Pulmonary artery endothelial cell (primary cell): ENCODE results near the gene KIRREL3. TPM values are rescaled to one million over a fixed set of nuclear protein-coding genes. Genes with fewer than 3 reads are reported as not detected.

Experiments
- DNase-seq: peaks from one replicate; pipeline ENCODE4 v3.0.0-alpha.2; 2011; ENCODE audit warnings: low read depth, low spot score
- total RNA-seq: library from RNA; depleted of rRNA; stranded (reverse); fragments of >200 nt; gene quantifications from 2 replicates; pipeline ENCODE4 v1.2.3, GENCODE V29; 2014

KIRREL3 gene
- total RNA-seq, 1 donor from 2014 or later, result not detected

DNA sequence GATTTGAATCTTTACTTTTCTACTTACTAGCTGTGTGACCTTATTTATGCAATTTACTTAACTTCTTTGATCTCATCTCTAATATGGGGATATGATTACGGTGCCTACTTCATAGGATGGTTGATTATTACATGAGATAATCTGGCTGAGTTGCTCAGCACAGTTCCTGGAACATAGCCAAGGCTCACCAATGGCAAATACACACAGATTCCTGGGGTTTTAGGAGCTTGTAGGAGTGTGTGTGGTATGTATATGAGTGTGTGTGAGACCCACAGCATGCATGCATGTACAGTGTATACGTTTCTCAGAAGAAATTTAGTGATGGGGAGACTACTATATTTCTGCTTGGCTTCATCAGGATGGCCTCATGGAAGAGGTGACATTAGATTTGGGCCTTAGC, 256.9 kb downstream of the KIRREL3 start:
- no peak for DNase-seq

DNA sequence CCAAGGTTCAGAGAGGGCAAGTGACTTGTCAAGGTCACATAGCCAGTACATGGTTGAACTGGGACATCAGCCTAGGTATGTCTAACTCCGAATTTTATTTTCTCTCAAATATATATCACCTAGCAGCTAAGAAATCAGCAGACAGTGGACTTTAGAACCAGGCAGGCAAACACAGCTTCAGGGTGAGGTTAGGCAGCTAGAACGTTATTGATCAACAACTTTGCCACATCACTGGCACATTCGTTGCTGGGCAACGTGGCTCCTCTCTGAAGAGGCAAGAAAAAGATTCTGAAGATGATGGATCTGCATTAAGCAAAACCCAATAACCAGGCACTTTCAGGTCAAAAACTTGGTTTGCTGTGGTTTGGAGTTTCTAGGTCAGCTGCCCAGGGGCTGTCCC, 258.0 kb downstream of the KIRREL3 start:
- DNase-seq, result no peak

DNA sequence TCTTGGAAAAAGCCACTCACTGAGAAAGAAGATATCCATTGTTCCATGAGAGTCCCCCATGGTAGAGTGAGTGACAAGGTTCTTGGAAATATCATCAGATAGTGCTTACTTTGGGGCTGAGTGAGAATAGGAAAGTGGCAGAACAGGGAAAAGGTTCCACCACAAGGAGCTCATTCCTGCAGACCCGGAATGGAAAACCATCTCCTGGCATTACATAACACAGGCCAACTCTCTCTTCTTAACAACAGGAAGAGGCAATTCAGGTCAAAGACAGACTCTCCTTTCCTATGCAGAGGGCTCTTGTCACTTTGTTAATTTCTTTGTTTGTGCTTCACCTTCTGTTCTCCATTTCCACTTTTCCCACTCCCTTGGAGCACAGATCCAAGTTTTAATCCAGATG, 259.7 kb downstream of the KIRREL3 start:
- no peak for DNase-seq

DNA sequence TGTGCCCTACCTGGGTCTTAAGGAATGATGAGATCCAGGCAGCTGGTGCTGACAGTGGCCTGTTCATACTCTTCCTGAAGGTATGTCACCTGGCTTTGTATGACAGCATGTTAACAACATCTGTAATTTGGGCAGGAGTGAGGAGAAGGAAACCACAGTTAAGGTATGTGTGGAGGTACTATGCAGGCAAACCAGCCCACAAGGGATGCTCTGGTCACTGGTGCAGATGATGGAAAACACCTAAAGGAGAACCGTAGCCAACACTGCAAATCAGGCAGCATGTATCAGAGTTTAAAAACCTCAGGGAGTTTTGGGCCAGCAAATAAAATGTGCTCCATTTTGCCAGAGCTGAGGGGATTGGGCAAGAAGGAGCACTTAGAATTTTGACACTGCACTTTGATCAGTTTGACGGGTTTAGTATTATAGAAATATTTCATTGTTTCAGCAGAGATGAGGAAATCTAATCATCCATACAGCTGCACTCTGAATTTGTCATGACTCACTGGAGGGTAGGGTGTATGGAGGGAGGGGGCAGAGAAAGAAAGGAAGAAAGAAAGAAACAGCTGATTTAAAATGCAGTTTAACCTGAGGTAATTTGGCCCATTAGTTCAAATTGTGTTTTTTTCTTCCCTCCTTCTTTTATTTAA, 260.9 kb downstream of the KIRREL3 start:
- no peak for DNase-seq

DNA sequence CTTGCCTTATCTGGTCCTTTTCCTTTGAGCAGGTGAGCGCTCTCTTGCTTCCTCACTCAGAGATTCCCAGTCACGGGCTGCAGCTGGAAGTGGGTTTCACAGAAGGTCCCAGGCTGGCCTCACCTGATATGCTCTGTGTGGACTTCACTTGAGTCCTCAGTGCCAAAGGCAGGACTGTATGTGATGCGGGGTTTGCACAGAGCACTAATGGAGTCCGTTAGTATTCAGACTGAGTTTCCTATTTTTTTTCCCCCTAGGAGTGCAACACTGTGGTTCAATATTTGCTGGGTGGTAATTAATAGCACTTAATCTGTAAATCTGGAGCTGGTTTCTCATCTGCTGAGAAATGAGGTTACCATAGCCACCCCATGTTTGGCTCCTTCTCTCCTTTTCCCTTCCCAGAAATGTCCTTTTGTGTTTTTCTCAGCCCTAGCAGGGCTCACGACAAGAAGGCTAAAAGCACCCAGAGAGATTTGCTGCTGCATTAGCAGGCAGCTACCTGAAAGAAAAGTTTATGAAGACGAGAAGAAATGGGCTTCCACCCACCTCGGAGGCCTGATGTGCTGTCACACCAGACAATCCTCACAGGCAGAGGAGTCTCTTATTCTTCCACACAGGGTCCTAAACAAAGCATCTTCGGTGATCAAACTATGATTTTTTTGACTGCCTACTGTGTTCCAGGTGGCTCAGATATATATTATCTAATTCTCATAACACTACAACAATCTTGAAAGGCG, 262.1 kb downstream of the KIRREL3 start:
- no peak for DNase-seq

DNA sequence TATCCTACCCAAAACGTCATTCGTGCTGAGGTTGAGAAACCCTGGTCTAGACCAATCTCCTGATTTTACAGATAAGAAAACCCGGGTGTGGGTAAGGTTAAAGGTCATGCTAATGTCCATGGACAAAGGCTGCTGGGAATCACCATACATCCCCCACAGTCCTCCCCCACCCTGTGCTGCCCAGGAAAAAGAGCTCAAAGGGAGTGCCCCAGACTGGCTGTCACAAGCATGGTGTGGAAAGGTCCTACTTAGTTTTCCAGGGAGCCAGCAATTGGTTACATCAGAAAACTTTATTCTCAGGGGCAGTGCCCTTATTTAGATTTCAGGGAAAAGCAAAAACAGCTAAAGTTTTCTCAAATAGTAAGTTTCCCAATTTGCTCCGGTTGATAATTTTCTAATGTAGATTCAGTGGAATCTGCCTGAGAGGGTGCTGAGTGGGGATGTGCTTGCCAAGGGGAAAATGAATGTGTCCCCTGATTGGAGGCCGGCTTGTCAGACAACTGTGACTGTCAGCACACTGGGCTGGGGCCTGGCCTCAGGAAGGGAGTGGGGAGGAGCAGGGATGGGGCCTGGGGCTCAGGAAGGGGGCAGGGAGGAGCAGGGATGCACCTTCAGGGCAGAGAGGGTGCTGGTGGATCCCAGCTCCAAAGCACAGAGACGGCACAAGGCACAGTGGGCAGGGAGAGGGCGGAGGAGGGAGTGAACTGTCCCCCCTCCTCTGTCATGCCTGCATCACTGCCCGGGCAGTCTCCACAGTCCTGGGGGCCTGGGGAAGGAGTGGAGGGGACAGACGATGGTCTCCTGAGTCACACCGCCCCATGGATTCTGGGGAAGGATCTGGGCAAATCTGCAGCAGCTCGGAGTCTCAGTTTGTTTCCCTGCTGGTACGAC, 263.6 kb downstream of the KIRREL3 start:
- no peak for DNase-seq

DNA sequence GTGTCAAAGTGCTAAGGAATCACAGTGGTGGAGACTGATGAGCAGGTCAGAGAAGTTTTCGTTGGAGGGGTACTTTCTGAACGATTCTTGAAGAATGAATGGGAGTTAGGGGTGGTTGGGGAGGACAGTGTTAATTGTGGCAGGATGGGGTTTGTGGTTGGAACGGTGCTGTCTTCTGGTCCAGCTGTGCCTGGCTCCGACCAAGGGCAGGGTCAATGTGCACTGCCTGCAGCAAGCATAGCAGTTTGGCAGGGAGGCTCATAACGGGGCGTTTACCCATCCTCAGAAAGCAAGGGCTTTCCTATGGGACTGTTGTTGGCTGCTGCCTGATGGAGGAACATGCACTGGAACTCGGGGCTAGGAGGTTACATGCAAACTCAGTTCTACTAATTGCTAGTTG, 265.8 kb downstream of the KIRREL3 start:
- no peak for DNase-seq

DNA sequence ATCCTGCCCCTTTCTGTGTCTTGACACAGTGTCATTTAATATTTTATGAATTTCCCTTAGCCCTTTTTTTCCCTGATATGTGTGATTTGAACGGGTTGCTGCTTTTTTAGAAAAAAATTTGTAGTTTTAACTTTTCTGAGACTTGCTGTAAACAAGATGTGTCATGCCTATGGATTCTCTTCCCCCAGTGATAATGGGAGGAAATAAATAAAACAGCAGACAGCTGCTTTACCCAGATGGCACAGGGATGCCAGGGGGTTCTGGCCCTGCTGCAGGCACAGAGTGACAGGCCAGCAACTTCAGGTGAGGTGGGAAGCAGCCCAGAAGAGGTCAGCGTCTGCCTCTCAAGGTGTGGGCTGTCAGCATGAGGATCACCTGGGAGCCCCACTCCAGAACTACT, 266.9 kb downstream of the KIRREL3 start:
- DNase-seq, result no peak

DNA sequence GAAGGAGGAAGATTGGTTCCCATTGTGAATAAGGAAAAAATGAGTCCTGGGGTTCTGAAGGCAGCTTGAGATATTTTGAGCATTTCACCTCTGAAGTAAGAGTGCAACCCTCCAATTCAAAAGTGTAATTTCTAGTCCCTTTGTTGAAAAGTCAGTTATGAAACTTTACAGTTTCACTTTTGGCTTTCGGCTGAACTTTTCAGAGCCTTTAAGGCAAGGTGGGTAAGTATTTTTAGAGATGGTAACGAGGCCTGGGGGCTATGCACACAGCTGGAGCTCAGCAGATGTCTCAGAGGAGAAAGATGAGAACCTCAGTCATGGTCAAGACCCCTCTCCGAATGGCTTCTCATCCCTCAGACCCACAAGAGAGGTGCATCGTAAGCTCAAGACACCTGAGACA, 267.6 kb downstream of the KIRREL3 start:
- DNase-seq, result no peak

DNA sequence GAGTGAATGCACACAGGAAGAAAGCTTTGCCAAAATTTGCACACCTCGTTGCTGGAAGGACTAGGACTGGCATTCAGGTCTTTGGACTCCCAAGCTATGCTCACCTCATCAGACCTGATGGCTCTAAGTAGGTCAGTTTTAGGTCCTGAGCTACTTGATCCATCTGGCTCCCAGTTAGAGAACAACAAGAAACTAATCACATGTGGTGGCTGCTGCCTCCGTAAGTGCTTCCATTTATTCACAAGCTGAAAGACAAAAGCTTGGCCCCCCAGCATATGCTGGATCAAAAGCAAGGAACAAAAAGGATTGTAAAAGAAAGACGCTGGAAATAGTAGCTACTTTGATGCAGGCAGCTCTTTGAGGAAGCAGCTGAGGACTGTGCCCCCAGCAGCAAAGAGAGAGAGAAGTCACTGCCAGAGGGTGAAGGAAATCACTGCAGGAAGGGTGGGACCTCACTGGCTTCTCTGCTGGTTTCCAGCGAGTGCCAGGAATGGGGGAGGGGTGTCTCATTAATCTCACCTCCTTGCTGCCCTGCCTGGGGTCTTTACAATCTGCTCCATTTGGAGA, 268.9 kb downstream of the KIRREL3 start:
- no peak for DNase-seq

DNA sequence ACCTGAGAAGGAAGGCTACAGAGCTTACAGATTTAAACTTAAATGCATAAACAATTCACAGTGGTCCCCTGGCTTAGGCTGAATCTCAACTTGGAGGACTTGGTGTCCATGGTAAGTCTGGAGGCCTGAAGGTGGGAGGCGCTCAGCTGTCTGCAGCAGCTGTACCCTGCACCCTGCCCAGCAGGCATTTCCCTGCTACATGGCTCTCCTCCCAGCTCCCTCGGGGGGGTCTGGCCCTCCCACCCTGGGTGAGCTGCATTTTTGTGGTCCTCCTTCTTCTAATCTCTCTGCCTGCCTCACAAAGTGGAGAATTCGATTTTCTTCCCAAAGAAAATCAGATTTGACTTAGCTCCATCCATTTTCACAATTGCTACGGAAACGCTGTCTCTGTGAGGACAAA, 273.2 kb downstream of the KIRREL3 start:
- DNase-seq, result no peak

DNA sequence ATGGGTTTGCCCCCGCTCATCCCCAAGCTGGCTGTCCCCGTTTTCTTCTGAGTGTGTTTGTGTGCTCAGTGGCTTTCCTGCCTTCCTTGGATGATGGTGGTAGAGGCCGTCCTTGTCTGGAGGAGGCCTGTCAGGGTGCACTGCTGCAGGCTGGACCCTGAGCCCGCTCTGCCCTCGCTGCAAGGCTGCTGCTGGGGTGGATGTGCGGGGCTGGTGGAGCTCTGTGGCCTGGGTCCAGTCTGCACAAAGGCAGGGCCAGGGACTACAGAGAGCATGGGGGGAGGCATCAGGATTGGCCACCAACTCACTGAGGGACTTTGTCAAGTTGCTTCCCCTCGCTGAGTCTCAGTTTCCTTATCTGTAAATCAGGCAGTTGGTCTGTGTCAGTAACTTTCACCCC, 275.0 kb downstream of the KIRREL3 start:
- no peak for DNase-seq

DNA sequence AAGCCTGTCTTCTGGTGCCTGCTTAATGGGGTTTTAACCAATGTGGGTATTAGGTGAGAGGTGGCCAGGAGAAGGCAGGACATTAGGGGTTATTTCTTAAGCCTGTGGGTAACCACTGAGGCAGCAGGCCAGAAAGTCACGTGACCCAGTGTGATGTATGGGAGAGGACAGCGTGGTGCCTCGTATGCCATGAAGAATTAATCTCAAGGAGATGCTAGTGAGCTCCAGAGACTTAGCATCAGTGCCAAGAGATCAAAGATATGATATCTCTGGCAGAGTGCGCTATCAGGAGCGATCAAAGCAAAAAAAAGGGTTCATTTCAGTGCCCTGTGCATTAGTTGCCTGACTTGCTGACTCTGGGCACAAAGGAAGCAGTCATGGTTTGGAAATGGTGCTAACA, 275.5 kb downstream of the KIRREL3 start:
- DNase-seq, result no peak

DNA sequence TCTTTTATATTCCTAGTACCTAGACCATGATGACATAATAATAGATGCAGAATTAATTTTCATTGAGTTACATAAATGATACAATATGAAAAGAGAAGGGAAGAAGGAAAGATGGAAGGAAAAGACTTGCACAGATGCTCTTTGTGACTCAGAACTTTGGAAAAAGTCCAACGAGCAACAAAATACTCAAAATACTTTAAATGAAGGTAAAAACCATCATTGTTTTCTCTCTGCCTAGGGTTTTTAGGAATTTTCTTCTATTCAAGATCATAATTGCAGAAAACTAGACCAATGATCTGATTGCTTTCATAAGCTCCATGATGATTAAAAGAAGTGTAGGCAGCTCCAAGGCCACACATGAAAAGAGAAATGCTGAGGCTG, 276.9 kb downstream of the KIRREL3 start:
- DNase-seq, result no peak

DNA sequence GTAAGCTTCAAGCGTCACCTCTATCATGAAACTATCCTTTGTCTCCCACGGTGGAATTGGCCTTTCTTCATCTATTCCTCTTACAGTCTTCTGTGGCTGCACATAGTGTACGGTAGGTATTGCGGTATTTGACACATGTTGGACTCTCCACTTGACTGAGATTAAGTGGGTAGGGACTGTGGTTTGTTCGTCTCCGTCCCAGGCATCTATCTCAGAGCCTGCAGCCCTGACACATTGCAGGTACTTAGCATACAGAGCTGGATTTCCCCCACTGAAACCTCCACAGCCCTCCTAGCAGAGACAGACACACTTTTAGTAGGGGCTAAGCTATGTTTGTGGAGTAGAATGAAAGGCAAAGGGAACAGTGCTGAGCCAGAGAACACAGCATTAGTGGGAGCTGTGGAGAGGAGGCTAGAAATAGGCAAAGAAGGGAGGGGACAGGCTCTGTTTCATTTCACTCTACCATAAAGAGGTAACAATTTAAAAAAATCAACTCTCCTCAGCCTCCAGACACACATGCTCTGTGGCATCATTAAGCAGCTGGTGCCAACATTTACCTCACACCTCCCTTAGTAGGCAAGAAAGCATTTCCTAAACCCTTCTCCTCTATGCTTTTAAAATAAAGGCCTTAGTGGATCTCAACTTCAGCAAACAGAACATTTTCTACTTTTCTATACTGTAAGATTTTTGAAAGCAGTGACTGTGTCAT, 277.5 kb downstream of the KIRREL3 start:
- DNase-seq, result no peak

DNA sequence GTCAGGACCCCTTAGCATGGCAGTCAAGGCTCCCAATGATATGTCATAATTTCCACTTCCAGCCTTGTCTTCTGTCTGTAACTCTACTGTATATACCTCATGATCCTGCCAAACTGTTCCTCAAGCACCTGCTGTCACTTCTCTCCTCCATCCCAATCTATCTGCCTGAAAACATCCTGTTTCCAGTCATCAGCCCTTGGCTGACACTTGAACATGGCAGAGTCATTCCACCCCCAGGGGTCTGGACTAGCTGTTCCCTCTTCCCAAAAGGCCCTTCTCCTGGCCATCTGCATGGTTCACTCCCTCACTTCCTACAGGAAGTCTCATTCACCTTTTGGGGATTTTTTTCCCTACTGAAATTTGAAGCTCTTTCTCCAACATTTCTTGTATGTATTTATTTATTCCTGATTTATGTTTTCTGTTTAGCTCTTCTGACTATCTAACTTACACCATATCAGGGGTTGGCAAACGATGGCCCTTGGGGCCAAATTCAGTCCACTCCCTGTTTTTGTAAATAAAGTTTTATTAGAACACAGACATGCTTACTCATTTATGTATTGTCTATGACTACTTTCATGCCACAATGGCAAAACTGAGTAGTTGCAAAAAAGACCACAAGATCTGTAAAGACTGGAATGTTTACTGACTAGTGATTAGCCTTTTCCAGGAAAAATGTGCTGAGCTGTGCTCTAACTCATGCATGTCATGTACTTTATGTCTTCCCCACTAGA, 278.4 kb downstream of the KIRREL3 start:
- no peak for DNase-seq

DNA sequence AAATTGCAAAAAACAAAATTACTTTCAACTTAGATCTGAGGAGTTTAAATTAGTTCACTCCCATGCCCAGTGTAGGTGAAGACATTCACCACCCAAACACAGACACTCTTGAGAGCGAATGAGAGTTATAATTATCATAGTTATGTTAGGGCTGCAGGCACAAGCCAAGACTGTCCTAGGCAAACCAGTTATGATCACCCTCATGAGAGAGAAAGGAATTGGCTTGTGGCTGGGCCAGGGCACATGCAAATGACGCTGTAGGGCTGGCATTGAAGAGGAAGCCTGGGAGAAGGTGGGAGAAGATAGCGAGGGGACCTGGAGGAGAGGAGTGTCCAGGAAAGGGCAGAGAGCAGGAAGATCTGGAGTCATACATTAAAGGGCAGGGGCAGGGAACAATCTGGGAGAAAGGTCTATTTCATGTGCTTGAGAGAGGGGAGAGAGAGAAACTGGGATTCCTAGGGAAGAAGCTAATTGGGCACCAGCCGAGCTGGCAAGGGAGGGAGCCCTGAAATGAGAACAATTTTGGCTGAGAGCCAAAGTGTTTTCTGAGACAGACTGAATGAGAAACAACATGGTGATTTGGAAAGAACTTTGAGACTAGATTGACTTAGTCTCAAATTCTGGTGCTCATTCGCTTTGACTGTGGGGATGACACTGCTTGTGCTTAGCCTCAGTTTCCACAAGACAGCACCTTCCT, 279.9 kb downstream of the KIRREL3 start:
- no peak for DNase-seq

DNA sequence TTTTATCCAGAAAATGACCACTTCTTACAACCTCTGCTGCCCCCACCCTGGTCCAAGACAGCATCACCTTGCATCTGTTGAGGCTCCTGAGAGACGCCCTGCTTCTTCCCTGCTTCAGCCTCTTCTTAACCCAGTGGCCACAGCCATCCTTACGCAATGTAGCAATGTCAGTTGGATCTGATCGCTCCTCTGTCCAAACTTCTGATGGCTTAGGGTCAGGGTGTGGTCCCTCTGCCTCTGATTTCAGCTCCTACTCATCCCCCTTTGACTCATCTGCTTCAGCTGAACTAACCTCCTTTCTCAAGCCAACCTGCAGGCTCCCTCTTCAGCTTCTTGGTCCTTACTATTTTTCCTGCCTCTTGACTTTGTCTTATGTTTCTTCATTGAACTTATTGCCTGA, 280.8 kb downstream of the KIRREL3 start:
- DNase-seq, result no peak

DNA sequence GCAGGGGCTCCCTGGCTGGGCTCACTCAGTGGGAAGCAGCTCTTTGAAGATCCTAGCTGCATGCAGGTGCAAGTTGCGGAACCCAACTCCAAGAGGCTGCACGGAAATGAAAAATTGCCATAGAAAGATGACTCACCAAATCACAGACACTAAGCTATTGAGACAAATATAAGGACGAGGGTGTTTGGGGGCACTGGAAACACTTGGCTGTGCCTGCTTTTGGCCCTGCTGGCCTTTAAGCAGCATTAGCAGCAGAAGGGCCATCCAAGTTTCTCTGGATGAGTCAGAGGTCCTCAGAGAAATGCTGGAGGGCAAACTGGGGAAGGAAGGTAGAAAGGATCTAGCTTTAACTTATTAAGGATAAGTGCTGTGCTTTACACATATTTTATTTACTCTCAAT, 282.3 kb downstream of the KIRREL3 start:
- DNase-seq, result no peak

DNA sequence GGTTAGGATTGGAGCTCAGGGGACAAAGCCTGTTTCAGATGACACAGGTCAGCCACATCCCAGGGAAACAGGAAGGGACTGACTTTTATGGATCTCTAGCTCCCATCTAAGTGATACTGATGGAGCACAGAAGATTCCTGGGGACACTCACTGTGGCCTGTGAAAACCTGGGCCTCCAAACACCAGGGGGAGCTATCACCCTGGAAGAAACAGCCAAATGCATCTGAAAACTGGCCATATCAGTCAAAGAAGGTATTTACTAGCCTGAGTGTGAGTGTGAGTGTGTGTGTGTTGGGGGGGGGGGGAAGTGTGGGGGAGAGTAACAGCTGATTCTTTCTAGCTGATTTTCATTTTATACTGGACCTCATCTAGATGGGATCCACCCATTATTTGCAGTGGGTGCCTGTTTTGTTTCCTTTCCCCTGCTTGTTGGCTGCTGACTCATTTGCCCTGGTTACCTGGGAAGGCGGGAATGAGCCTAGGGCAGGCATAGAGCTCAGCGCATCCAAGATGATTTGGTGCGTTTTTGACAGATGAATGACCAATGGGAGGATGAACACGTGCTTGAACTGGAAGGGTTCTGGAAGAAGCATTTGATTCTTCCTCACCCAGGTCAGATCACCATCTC, 284.0 kb downstream of the KIRREL3 start:
- DNase-seq, result no peak
